OCI-LY7 (cell line): ENCODE data around the gene RIMKLB.

Experiments
- EZH2phosphoT487 ChIP-seq: fragments of 200-600 bp; sonication (generic); IDR thresholded peaks from 2 replicates; pipeline ENCODE4 v1.6.1; 2018; ENCODE audit warnings: low read depth, borderline replicate concordance, mild to moderate bottlenecking, mixed run types, antibody characterized with exemption, low read length, moderate library complexity, mixed read lengths
- TF ChIP-seq, protein P1 (sequence below): fragments of 200-600 bp; sonication (generic); conservative IDR thresholded peaks from 2 replicates; pipeline ENCODE4 v1.5.1; 2014; ENCODE audit warnings: mild to moderate bottlenecking, antibody characterized with exemption, low read length, moderate library complexity, mixed read lengths

DNA sequence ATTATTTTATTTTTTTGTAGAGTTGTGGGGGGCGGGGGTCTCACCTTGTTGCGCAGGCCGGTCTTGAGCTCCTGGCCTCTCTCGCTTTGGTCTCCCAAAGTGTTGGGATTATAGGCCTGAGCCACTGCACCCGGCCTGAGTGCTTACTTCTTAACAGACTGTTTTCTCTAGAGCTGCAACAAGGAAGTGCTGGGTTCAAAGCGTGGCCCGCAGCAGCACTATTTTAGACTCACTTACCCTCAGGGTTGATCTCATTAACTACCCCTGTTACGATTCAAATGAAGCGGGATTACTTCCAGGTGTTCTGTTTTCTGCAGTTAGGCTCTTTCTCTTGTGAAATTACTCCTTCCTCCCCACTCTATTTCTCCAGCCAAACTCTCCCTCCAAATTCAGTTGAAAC is 133.3 kb downstream of the RIMKLB start:
- TF ChIP-seq, protein P1, sequence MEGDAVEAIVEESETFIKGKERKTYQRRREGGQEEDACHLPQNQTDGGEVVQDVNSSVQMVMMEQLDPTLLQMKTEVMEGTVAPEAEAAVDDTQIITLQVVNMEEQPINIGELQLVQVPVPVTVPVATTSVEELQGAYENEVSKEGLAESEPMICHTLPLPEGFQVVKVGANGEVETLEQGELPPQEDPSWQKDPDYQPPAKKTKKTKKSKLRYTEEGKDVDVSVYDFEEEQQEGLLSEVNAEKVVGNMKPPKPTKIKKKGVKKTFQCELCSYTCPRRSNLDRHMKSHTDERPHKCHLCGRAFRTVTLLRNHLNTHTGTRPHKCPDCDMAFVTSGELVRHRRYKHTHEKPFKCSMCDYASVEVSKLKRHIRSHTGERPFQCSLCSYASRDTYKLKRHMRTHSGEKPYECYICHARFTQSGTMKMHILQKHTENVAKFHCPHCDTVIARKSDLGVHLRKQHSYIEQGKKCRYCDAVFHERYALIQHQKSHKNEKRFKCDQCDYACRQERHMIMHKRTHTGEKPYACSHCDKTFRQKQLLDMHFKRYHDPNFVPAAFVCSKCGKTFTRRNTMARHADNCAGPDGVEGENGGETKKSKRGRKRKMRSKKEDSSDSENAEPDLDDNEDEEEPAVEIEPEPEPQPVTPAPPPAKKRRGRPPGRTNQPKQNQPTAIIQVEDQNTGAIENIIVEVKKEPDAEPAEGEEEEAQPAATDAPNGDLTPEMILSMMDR, result no peak
- no peak for TF ChIP-seq EZH2phosphoT487
